Stimulated activated memory B cell treated with anti-CD40 and anti-IgM and Interleukin-4, amounts not matched to agents 10 μg/mL and 1 μg/mL and 100 μg/mL, for 72 hours (primary cell): ENCODE measurements around the gene B3GAT2.
A peak's percentile ranks its signal among the peaks of the same experiment; 100 is the strongest.
"Not testable (repeated sequence)": the region's sequence is repeated elsewhere in the genome, so short reads cannot be mapped to it uniquely, and the experiment has no call there.

Experiments
- ATAC-seq: fragments of 150-1000 bp; cut with Tn5 transposase; 2 replicates; pipeline ENCODE4 v1.10.0; 2021
- H3K27ac Mint-ChIP-seq: one replicate; pipeline ENCODE4 v1.8.0; 2022; ENCODE audit warnings: mild to moderate bottlenecking, mixed read lengths
- H3K27me3 Mint-ChIP-seq: one replicate; pipeline ENCODE4 v1.8.0; 2022; ENCODE audit warnings: mixed read lengths
- H3K36me3 Mint-ChIP-seq: one replicate; pipeline ENCODE4 v1.8.0; 2022; ENCODE audit warnings: mixed read lengths
- H3K4me1 Mint-ChIP-seq: one replicate; pipeline ENCODE4 v1.8.0; 2022; ENCODE audit warnings: mixed read lengths
- H3K4me3 Mint-ChIP-seq: one replicate; pipeline ENCODE4 v1.8.0; 2022; ENCODE audit warnings: mild to moderate bottlenecking, moderate library complexity, mixed read lengths
- H3K9me3 Mint-ChIP-seq: one replicate; pipeline ENCODE4 v1.8.0; 2022; ENCODE audit warnings: mixed read lengths

Gene B3GAT2

GRCh38 chr6:70952608-70953165, 4.2 kb downstream of the B3GAT2 start:
- Mint-ChIP-seq H3K27me3 (peaks cover 47% of the 10 kb centered on the region), H3K9me3 (no peaks in the 10 kb centered on the region)
- no peak for ATAC-seq

GRCh38 chr6:70944321-70944720, 12.5 kb downstream of the B3GAT2 start:
- not testable (repeated sequence) for H3K36me3 Mint-ChIP-seq, H3K4me3 Mint-ChIP-seq, H3K27ac Mint-ChIP-seq, ATAC-seq, H3K27me3 Mint-ChIP-seq, H3K4me1 Mint-ChIP-seq, H3K9me3 Mint-ChIP-seq

More at GRCh38 chr6:70952608-70953165, 4.2 kb downstream of the B3GAT2 start:
- Mint-ChIP-seq H3K4me1 (peaks cover 32% of the 10 kb centered on the region), H3K27ac (no peak overlapping the region), H3K4me3 (no peak overlapping the region), H3K36me3 (no peaks in the 10 kb centered on the region)

- no peak for ATAC-seq
- Mint-ChIP-seq H3K27ac (no peak overlapping the region), H3K9me3 (no peaks in the 10 kb centered on the region), H3K4me3 (no peak overlapping the region), H3K27me3 (peaks cover 15% of the 10 kb centered on the region), H3K36me3 (no peaks in the 10 kb centered on the region), H3K4me1 (no peaks in the 10 kb centered on the region)
Observed at GRCh38 chr6:70933853-70934252, 23.0 kb downstream of the B3GAT2 start.

- Mint-ChIP-seq H3K4me1 (no peaks in the 10 kb centered on the region), H3K27ac (no peak overlapping the region), H3K27me3 (peaks cover 27% of the 10 kb centered on the region), H3K9me3 (no peaks in the 10 kb centered on the region), H3K36me3 (no peaks in the 10 kb centered on the region), H3K4me3 (no peak overlapping the region)
- ATAC-seq: peak; percentile 40
Observed at GRCh38 chr6:70905742-70906141, 51.1 kb downstream of the B3GAT2 start.

- no peak for ATAC-seq
- Mint-ChIP-seq H3K27ac (no peak overlapping the region), H3K4me1 (no peaks in the 10 kb centered on the region), H3K27me3 (peaks cover 43% of the 10 kb centered on the region), H3K36me3 (no peaks in the 10 kb centered on the region), H3K4me3 (no peak overlapping the region), H3K9me3 (no peaks in the 10 kb centered on the region)
Observed at GRCh38 chr6:70903665-70904452, 53.0 kb downstream of the B3GAT2 start.

- no peak overlapping the region for H3K4me3 Mint-ChIP-seq
- H3K27ac Mint-ChIP-seq: no peak overlapping the region
- peaks cover 46% of the 10 kb centered on the region for H3K27me3 Mint-ChIP-seq
- ATAC-seq: no peak
- no peaks in the 10 kb centered on the region for H3K4me1 Mint-ChIP-seq
- no peaks in the 10 kb centered on the region for H3K36me3 Mint-ChIP-seq
- no peaks in the 10 kb centered on the region for H3K9me3 Mint-ChIP-seq
Observed at GRCh38 chr6:70901324-70901723, 55.5 kb downstream of the B3GAT2 start.

- Mint-ChIP-seq H3K36me3 (no peaks in the 10 kb centered on the region), H3K27me3 (peaks cover 44% of the 10 kb centered on the region), H3K27ac (no peak overlapping the region), H3K4me3 (no peak overlapping the region), H3K9me3 (no peaks in the 10 kb centered on the region), H3K4me1 (no peaks in the 10 kb centered on the region)
- ATAC-seq: no peak
Observed at GRCh38 chr6:70900047-70900446, 56.8 kb downstream of the B3GAT2 start.

- Mint-ChIP-seq H3K27me3 (peaks cover 20% of the 10 kb centered on the region), H3K36me3 (no peaks in the 10 kb centered on the region), H3K9me3 (no peaks in the 10 kb centered on the region), H3K4me3 (no peak overlapping the region), H3K27ac (no peak overlapping the region), H3K4me1 (no peaks in the 10 kb centered on the region)
- ATAC-seq: no peak
Observed at GRCh38 chr6:70894001-70894400, 62.9 kb downstream of the B3GAT2 start.

GRCh38 chr6:70889270-70889669, 67.6 kb downstream of the B3GAT2 start:
- ATAC-seq: no peak
- H3K27ac Mint-ChIP-seq: no peak overlapping the region

GRCh38 chr6:70886661-70887060, 70.2 kb downstream of the B3GAT2 start:
- Mint-ChIP-seq H3K4me1 (peaks cover 5% of the 10 kb centered on the region), H3K4me3 (no peak overlapping the region), H3K9me3 (no peaks in the 10 kb centered on the region), H3K27me3 (peaks cover 21% of the 10 kb centered on the region), H3K27ac (no peak overlapping the region), H3K36me3 (no peaks in the 10 kb centered on the region)
- ATAC-seq: no peak

More at GRCh38 chr6:70889270-70889669, 67.6 kb downstream of the B3GAT2 start:
- Mint-ChIP-seq H3K9me3 (no peaks in the 10 kb centered on the region), H3K27me3 (peaks cover 11% of the 10 kb centered on the region), H3K36me3 (no peaks in the 10 kb centered on the region), H3K4me1 (peaks cover 4% of the 10 kb centered on the region), H3K4me3 (no peak overlapping the region)

- ATAC-seq: no peak
- H3K4me3 Mint-ChIP-seq: no peak overlapping the region
- peaks cover 27% of the 10 kb centered on the region for H3K27me3 Mint-ChIP-seq
- H3K36me3 Mint-ChIP-seq: no peaks in the 10 kb centered on the region
- no peak overlapping the region for H3K27ac Mint-ChIP-seq
- H3K9me3 Mint-ChIP-seq: no peaks in the 10 kb centered on the region
- peaks cover 5% of the 10 kb centered on the region for H3K4me1 Mint-ChIP-seq
Observed at GRCh38 chr6:70886071-70886470, 70.8 kb downstream of the B3GAT2 start.

GRCh38 chr6:70884074-70884983, 72.5 kb downstream of the B3GAT2 start:
- ATAC-seq: peak; percentile 72
- Mint-ChIP-seq H3K4me3 (no peak overlapping the region), H3K4me1 (peaks cover 5% of the 10 kb centered on the region), H3K9me3 (no peaks in the 10 kb centered on the region), H3K27me3 (peaks cover 27% of the 10 kb centered on the region), H3K27ac (no peak overlapping the region), H3K36me3 (no peaks in the 10 kb centered on the region)

- Mint-ChIP-seq H3K27ac (no peak overlapping the region), H3K36me3 (no peaks in the 10 kb centered on the region), H3K4me3 (no peak overlapping the region), H3K4me1 (peaks cover 4% of the 10 kb centered on the region), H3K9me3 (no peaks in the 10 kb centered on the region), H3K27me3 (peaks cover 39% of the 10 kb centered on the region)
- ATAC-seq: no peak
Observed at GRCh38 chr6:70879496-70879895, 77.4 kb downstream of the B3GAT2 start.

GRCh38 chr6:70874181-70874913, 82.5 kb downstream of the B3GAT2 start:
- no peak overlapping the region for H3K27ac Mint-ChIP-seq
- peaks cover 29% of the 10 kb centered on the region for H3K27me3 Mint-ChIP-seq
- no peak for ATAC-seq
- H3K4me3 Mint-ChIP-seq: no peak overlapping the region
- peaks cover 20% of the 10 kb centered on the region for H3K9me3 Mint-ChIP-seq
- H3K4me1 Mint-ChIP-seq: no peaks in the 10 kb centered on the region
- H3K36me3 Mint-ChIP-seq: peaks cover 18% of the 10 kb centered on the region

GRCh38 chr6:70872469-70872868, 84.4 kb downstream of the B3GAT2 start:
- Mint-ChIP-seq H3K4me3 (no peak overlapping the region), H3K27me3 (peaks cover 18% of the 10 kb centered on the region), H3K36me3 (peaks cover 18% of the 10 kb centered on the region), H3K9me3 (peaks cover 20% of the 10 kb centered on the region), H3K4me1 (no peaks in the 10 kb centered on the region), H3K27ac (no peak overlapping the region)
- ATAC-seq: no peak
